Medulla oblongata (tissue), 1 donor: ENCODE measurements around the gene TERB1.
"Not testable (repeated sequence)": the region's sequence is repeated elsewhere in the genome, so short reads cannot be mapped to it uniquely, and the experiment has no call there.

Source experiments
- DNase-seq: peaks from one replicate; pipeline ENCODE4 v3.0.0-alpha.2; 2015; ENCODE audit errors: extremely low spot score

TERB1 gene

GRCh38 chr16:66824006-66824405 is 22.6 kb upstream of the TERB1 start:
- no peak for DNase-seq

GRCh38 chr16:66814734-66815133 is 13.3 kb upstream of the TERB1 start:
- DNase-seq, result no peak

- no peak for DNase-seq
Observed at GRCh38 chr16:66811043-66811442, 9.7 kb upstream of the TERB1 start.

- DNase-seq, result no peak
Observed at GRCh38 chr16:66810391-66810790, 9.0 kb upstream of the TERB1 start.

- DNase-seq, result no peak
Observed at GRCh38 chr16:66809765-66810164, 8.4 kb upstream of the TERB1 start.

- no peak for DNase-seq
Observed at GRCh38 chr16:66802159-66802558, 775 bp upstream of the TERB1 start.

GRCh38 chr16:66800856-66801255 is 528 bp downstream of the TERB1 start:
- no peak for DNase-seq

GRCh38 chr16:66798161-66798560 is 3.2 kb downstream of the TERB1 start:
- DNase-seq, result no peak

GRCh38 chr16:66793984-66794383 is 7.4 kb downstream of the TERB1 start:
- DNase-seq, result not testable (repeated sequence)

GRCh38 chr16:66790130-66790733 is 11.2 kb downstream of the TERB1 start:
- no peak for DNase-seq

GRCh38 chr16:66787427-66787826 is 14.0 kb downstream of the TERB1 start:
- DNase-seq, result no peak

GRCh38 chr16:66786551-66786950 is 14.8 kb downstream of the TERB1 start:
- DNase-seq, result no peak

GRCh38 chr16:66776457-66776856 is 24.9 kb downstream of the TERB1 start:
- DNase-seq, result no peak

- DNase-seq, result no peak
Observed at GRCh38 chr16:66774981-66775380, 26.4 kb downstream of the TERB1 start.

GRCh38 chr16:66758086-66758485 is 43.3 kb downstream of the TERB1 start:
- no peak for DNase-seq

GRCh38 chr16:66754819-66755218 is 46.6 kb downstream of the TERB1 start:
- DNase-seq, result no peak

- DNase-seq, result no peak
Observed at GRCh38 chr16:66754211-66754610, 47.2 kb downstream of the TERB1 start.

- DNase-seq, result no peak
Observed at GRCh38 chr16:66752958-66753357, 48.4 kb downstream of the TERB1 start.

- DNase-seq, result peak; percentile 26
Observed at GRCh38 chr16:66752379-66752778, 49.0 kb downstream of the TERB1 start.

- DNase-seq, result no peak
Observed at GRCh38 chr16:66751992-66752322, 49.4 kb downstream of the TERB1 start.

- DNase-seq, result peak; percentile 83
Observed at GRCh38 chr16:66751303-66751991, 49.9 kb downstream of the TERB1 start, which contains the start of gene DYNC1LI2. Gene DYNC1LI2 (minus strand): TSS chr16:66751609. CDS start chr16:66751591, 18 bp downstream.

- DNase-seq, result no peak
Observed at GRCh38 chr16:66751053-66751302, 50.4 kb downstream of the TERB1 start.

GRCh38 chr16:66750279-66751052 is 50.9 kb downstream of the TERB1 start:
- no peak for DNase-seq
